Measurements from ENCODE around the gene FBLN2.
A peak's percentile ranks its signal among the peaks of the same experiment; 100 is the strongest.

The FBLN2 gene

GRCh38 chr3:13514639-13515435 lies 34.1 kb upstream of the FBLN2 start:
- H3K27me3 ChIP-seq: no peaks in the 10 kb centered on the region
- H3K9me3 ChIP-seq: no peaks in the 10 kb centered on the region
- no peak overlapping the region for H3K27ac ChIP-seq
- intact Hi-C loops (cut with DNase I; ENCODE audit: low total_unique reads): no loop called here
- no peak for TF ChIP-seq CTCF (IDR thresholded peaks at IDR 0.05)
- no peak overlapping the region for H3K4me3 ChIP-seq
- H3K36me3 ChIP-seq: no peaks in the 10 kb centered on the region
- no peak for DNase-seq
- H3K4me1 ChIP-seq: peaks cover 0 to 38% (median 25%) of the 10 kb centered on the region in 4 donors

- no peaks in the 10 kb centered on the region for H3K9me3 ChIP-seq
- TF ChIP-seq CTCF (IDR thresholded peaks at IDR 0.05): no peak
- no peak overlapping the region for H3K4me3 ChIP-seq
- H3K27ac ChIP-seq: peak overlapping the region; percentile 59 to 70
- H3K27me3 ChIP-seq: no peaks in the 10 kb centered on the region
- peak; percentile 62 to 82 for DNase-seq
- intact Hi-C loops (cut with DNase I; ENCODE audit: low total_unique reads): no loop called here
- H3K36me3 ChIP-seq: no peaks in the 10 kb centered on the region
- H3K4me1 ChIP-seq: peaks cover 0 to 38% (median 25%) of the 10 kb centered on the region in 4 donors
Observed at GRCh38 chr3:13515786-13516759, 32.9 kb upstream of the FBLN2 start.

GRCh38 chr3:13516760-13517135 lies 32.2 kb upstream of the FBLN2 start:
- no peak overlapping the region for H3K4me3 ChIP-seq
- peaks cover 0 to 38% (median 25%) of the 10 kb centered on the region in 4 donors for H3K4me1 ChIP-seq
- intact Hi-C loops (cut with DNase I; ENCODE audit: low total_unique reads): no loop called here
- H3K27ac ChIP-seq: peak overlapping the region; percentile 59 to 70
- TF ChIP-seq CTCF (IDR thresholded peaks at IDR 0.05): no peak
- no peaks in the 10 kb centered on the region for H3K36me3 ChIP-seq
- no peaks in the 10 kb centered on the region for H3K27me3 ChIP-seq
- H3K9me3 ChIP-seq: no peaks in the 10 kb centered on the region
- no peak for DNase-seq

GRCh38 chr3:13517253-13517977 lies 31.5 kb upstream of the FBLN2 start:
- Histone ChIP-seq H3K36me3 (no peaks in the 10 kb centered on the region), H3K4me3 (no peak overlapping the region), H3K27ac (peak overlapping the region; percentile 59 to 70), H3K27me3 (no peaks in the 10 kb centered on the region), H3K4me1 (peaks cover 0 to 38% (median 25%) of the 10 kb centered on the region in 4 donors), H3K9me3 (no peaks in the 10 kb centered on the region)
- TF ChIP-seq CTCF (IDR thresholded peaks at IDR 0.05): no peak
- peak; percentile 91 to 92 for DNase-seq
- intact Hi-C loops (cut with DNase I; ENCODE audit: low total_unique reads): no loop called here

- intact Hi-C loops (cut with DNase I; ENCODE audit: low total_unique reads): no loop called here
- Histone ChIP-seq H3K4me1 (peaks cover 0 to 38% (median 25%) of the 10 kb centered on the region in 4 donors), H3K4me3 (no peak overlapping the region), H3K27me3 (no peaks in the 10 kb centered on the region), H3K9me3 (no peaks in the 10 kb centered on the region), H3K27ac (peak overlapping the region; percentile 61 to 62), H3K36me3 (no peaks in the 10 kb centered on the region)
- TF ChIP-seq CTCF (IDR thresholded peaks at IDR 0.05): no peak
- peak; percentile 92 to 94 for DNase-seq
Observed at GRCh38 chr3:13518516-13518953, 30.4 kb upstream of the FBLN2 start.

Measured in tibial artery (tissue), 4 donors.